Measurements from ENCODE around the gene CACTIN.
"Not testable (repeated sequence)": the region's sequence is repeated elsewhere in the genome, so short reads cannot be mapped to it uniquely, and the experiment has no call there.

The CACTIN gene

DNA sequence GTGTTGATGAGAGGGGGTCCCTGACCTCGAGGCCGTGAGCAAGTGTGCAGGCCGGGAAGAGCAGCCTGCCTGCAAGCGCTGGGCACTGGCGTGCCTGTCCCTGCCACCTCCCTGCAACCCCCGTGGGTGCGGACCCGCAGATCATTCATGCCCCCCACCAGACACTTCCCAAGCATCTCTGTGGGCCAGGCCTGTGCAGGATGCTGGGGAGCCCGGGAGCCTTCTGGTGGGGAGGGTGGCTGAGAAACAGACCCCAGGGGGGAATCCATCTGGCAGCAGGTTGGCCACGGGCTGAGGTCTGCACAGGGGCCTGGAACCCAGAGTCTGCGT lies 18.4 kb upstream of the CACTIN start:
- no peak for DNase-seq

DNA sequence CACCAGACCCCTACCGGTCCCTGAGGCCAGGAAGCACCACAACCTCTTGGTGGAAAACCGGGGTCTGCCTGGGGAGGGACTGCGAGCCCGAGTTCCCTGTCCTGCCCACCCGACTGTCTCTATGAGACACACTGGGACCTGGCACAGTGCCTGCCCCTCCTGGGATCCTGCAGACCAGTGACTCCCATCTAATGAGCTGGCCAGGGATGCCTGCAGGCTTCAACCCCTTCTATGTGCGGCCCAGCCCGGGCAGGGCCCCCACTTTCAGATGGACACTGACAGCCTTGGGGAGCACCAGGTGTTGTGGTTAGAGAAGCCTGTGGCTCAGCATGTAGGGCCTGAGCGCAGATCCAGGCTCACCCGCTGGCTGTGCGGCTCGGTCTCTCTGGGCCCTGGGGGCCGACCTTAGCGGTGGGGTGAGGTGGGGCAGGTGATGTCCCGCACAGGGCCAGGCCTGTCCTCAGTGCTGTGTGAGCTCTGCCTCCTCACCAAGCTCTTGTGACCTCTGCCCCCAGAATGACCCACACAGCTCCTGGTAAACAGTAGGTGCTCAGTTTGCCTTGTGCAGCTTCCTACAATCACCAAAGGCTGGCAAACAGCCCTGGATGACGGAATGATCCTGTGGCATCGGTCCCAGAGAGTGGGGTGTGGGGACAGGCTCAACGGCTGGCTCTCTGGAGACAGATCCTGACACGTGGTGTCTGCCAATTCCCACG lies 17.9 kb upstream of the CACTIN start:
- DNase-seq, result no peak

DNA sequence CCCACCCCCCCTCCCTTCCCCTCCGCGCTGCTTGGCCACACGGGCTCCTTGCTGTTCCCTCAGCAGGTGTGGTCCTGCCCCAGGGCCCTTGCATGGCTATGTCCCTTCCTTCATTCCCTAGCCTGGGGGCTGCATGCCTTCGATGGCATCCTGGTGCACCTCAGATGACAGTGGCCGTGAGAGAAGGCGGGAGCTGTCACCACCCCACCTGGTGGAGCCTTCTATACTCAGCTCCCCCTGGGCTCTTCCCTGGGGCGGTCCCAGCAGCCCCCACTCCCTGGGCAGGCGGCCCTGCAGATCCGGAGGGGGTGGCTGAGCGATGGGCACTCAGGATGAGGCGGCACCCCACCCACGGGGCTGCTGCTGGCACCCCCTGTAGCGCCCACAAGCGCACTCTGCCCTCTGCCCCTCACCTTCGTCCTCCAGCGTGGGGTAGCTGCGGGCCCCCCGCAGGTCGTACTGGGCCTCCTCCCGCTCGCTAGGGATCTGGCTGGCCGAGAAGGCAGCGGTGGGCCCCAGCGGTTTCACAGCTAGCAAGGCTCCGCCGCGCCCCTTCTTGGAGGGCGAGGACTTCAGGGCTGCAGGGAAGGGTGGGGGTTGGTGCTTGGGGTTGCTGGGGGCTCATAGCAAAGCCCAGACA lies 17.2 kb upstream of the CACTIN start:
- no peak for DNase-seq

GRCh38 chr19:3642987-3643673 lies 16.5 kb upstream of the CACTIN start:
- DNase-seq, result peak in 1 of 5 donors; percentile 13

DNA sequence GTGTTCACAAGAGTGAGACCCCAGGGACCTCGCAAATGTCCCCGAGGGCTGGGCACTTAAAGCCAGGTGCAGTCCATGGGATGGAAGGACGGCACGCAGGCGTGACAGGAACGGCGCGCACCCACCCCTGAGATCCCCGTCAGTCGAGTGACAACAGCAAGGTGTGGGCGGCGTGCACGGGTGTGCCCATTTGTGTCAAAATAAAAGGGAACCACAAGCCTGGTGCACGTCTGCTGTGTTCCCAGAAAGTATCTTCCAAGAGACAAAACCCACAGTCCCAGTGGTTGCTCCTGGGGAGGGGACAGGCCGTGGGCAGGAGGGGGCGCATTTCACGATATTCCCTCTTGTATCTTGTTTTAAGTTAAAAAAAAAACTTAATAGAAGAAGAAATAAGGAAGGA lies 15.7 kb upstream of the CACTIN start:
- DNase-seq, result no peak

DNA sequence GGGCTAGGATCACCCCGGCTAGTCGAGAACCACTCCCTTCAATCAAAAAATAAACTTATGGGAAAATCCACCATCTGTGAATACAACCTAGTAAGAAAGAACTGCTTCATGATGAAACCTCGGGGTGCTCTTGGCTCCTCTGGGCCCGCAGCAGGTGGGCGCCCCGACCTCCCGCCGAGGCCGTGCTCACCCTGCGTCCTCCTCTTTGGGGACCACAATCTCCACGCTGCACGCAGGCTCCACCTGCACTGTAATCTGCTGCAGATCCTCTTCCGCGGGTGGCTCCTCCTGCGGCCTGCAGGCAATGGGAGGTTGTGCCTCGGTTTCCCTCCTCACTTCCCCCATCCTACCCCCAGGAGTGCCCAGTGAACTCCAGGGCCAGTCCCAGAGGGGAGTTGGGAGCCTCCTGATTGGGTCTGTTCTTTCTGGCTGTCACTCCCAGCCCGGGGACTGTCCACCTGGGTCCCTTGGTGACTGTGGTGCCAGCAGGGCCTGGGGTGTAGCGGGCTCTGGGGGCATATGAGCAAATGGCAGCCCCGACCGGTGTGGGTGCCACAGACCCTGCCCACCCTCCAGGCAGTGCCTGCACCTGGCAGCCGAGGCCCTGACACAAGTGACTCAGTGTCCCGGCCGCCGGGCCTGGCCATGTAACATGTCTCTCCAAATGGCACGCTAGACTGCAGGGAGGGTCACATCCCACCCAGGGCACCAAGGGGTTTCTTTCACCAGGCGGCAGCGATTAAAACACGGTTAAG lies 15.1 kb upstream of the CACTIN start:
- DNase-seq, result no peak

DNA sequence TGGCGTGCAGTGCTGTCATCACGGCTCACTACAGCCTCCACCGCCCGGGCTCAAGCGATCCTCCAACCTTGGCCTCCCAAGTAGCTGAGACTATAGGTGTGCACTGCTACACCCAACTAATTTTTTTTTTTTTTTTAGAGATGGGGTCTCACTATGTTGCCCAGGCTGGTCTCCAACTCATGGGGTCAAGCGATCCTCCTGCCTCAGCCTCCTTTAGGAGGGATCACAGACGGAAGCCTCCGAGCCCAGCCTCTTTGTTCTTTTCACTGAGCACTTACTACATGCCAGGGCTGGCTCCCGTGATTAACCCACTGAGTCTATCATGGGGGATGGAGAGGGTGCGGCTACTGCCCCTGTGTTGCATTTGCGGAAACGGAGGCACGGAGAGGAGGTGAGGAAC lies 12.9 kb upstream of the CACTIN start:
- DNase-seq, result no peak

GRCh38 chr19:3638208-3639193 lies 11.9 kb upstream of the CACTIN start:
- DNase-seq, result no peak

- DNase-seq, result no peak
These were observed 11.0 kb upstream of the CACTIN start for GRCh38 chr19:3637621-3638020.

DNA sequence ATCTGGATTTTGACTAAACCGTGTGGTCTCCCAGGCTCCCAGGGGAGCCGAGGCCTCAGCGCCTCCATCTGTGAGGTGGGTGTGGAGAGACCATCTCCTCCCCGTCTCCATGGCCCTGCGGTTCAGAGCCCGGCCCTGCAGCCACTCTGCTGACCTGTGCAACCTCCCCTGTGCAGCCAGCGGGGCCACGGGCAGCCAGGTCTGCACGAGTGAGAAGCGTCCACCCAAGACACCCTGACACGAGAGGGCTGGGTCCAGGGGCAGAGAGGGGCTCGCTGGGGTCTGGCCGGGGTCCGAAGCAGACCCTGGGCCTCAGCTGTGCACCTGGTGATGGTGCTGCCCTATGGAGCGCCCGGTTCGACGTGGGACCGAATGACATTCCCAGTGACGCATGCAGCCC lies 10.4 kb upstream of the CACTIN start:
- DNase-seq, result no peak

- DNase-seq, result no peak
These were observed 9.9 kb upstream of the CACTIN start for GRCh38 chr19:3636506-3636905.

DNA sequence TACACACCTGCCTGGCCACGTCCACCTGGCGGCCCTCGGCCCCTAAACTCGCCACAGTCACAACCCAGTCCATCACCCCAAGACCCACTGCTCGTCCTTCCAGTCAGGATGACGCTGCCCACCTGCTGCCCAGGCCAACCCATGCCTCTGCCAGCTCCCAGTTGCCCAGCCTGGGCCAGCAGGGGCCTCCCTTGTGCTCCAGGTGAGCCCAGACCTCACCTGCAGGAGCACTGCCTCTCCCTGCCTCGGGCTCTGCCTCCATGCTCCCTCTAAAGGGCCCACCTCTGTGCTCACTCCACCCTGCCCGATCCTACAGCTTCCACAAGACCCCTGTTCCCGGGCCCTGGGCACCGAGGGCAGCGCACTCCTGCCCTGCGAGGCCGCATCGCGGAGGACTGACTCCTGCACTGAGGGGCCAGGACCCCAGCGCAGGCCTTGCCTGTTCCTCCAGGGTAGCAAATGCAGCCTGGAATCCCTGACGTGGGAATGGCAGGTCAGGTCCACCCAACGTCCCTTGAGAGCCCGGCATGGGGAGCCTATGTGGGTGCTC lies 8.0 kb upstream of the CACTIN start:
- no peak for DNase-seq

GRCh38 chr19:3633559-3633988 lies 7.0 kb upstream of the CACTIN start:
- DNase-seq, result no peak

DNA sequence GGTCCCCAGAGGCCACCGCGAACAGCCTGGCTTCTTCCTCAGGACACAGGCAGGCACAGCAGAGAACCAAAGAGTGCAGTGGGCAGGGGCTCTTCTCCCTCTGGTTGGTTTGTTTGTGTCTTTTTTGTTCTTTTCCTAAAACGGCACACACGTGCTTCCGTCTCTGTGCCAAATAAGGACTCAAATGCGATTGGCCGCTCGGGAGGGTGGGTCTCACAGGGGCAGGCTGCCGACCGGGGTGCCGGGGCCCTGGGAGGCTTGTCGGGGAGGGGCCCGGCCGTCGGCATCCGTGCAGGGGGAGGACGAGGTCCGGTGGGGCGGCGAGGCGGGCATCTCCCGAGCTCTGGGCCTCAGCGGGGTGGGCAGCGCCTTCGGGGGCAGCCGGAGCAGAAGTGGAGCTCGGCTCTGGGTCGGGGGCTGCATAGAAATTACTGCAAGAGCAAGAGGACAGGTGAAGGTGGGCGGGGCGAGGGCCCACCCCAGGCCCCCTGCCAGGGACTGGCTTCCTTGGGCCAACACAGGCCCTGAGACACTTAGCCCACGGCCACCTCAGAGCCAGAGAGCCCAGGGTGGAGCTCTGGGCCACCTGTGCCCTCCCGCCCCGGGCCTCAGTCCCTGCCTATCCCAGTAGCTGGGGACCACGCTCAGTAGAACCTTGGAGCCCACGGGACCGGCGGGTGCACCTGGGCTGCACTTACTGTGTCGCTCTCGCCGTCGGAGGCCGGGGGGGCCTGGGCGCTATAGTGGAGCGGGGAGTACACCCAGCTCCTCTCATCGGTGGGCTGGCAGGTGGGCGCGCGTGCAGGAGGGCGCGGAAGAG lies 6.4 kb upstream of the CACTIN start:
- DNase-seq, result no peak

- DNase-seq, result no peak
These were observed 5.5 kb upstream of the CACTIN start for GRCh38 chr19:3632098-3632497.

- DNase-seq, result no peak
These were observed 4.7 kb upstream of the CACTIN start for GRCh38 chr19:3631053-3631861.

DNA sequence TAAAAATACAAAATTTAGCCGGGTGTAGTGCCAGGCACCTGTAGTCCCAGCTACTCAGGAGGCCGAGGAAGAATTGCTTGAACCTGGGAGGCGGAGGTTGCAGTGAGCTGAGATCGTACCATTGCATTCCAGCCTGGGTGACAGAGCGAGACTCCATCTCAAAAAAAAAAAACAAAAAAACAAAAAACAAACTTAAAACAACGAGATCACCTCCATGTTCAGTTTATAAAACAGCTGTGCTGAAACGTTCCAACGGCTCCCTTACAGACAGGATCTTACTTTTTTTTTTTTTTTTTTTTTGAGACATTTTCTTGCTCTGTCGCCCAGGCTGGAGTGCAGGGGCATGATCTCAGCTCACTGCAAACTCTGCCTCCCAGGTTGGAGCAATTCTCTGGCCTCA lies 2.2 kb upstream of the CACTIN start:
- DNase-seq, result not testable (repeated sequence)

- no peak for DNase-seq
These were observed 747 bp upstream of the CACTIN start for GRCh38 chr19:3627351-3627723.

DNA sequence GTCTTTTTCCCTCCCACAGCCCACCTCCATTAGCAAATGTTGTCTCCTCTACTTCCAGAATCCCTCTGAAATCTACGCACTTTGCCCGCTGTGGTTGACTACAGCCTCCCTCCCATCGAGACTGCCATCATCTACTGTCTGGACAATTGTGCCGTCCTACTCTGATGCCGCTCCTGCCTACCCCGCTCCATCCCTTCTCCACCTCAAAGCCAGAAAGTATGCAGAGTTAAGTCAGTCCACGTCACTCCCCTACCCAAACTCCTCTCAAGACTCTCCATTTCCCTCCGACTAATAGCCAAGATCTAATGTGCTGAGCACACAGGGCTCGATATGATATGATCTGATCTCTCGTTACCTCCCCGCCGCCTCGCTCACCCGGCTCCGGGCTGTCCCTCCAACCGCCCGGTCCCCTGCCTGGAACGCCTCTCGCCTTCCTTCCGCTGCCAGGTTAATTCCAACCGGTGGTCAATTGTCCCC lies 556 bp downstream of the CACTIN start:
- peak in 1 of 5 donors; percentile 8 for DNase-seq

DNA sequence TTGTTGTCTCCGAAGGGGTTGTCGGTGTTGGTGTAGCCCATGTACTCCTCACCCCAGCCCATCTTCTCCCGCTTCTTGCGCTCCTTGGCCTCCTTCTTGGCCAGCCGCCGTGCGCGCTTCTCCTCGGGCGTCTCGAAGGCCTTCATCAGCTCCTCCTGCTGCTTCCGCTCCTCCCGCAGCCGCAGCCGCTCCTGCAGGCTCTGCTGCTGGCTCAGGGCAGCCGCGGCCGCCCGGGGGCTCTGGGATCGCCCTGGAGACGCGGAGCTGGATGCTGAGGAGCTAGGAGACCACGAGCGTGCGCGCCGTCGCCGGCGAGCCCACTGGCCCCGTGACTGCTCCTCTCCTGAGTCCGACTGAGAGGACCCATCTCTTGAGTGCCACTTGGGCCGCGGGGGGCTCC lies 2.9 kb downstream of the CACTIN start:
- DNase-seq, result no peak

Measured in T-helper 1 cell (primary cell).